ENCODE measurements around the gene LTB4R2.

DNA sequence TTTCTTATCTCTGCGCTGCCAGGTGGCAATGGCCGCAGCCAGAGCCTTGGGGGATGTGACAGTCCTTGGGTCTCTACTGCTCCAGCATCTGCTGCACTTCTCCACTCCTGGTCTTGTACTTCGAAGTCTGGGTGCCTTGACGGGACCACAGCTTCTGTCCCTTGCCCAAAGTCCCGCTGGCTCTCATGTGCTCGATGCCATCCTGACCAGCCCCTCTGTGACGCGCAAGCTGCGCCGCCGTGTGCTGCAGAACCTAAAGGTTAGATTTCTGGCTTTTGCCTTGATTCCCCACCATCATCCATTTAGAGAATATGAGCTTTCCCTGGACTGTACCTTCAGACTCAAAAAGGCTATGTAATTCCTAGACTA, 5.9 kb upstream of the LTB4R2 start:
- TF ChIP-seq, protein P1, sequence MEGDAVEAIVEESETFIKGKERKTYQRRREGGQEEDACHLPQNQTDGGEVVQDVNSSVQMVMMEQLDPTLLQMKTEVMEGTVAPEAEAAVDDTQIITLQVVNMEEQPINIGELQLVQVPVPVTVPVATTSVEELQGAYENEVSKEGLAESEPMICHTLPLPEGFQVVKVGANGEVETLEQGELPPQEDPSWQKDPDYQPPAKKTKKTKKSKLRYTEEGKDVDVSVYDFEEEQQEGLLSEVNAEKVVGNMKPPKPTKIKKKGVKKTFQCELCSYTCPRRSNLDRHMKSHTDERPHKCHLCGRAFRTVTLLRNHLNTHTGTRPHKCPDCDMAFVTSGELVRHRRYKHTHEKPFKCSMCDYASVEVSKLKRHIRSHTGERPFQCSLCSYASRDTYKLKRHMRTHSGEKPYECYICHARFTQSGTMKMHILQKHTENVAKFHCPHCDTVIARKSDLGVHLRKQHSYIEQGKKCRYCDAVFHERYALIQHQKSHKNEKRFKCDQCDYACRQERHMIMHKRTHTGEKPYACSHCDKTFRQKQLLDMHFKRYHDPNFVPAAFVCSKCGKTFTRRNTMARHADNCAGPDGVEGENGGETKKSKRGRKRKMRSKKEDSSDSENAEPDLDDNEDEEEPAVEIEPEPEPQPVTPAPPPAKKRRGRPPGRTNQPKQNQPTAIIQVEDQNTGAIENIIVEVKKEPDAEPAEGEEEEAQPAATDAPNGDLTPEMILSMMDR (IDR thresholded peaks at IDR 0.05) = no peak
- no peak for TF ChIP-seq POLR2A (IDR thresholded peaks at IDR 0.05)
- no peak for TF ChIP-seq POLR2AphosphoS5 (IDR thresholded peaks at IDR 0.05)

Data from prostate gland (tissue), 2 donors.